ELR (cell line): ENCODE data around the gene MIA.
A peak's percentile ranks its signal among the peaks of the same experiment; 100 is the strongest.
"Not testable (repeated sequence)": the region's sequence is repeated elsewhere in the genome, so short reads cannot be mapped to it uniquely, and the experiment has no call there.

Experiments used
- DNase-seq: peaks from one replicate; pipeline ENCODE4 v3.0.0-alpha.2; 2015; ENCODE audit warnings: low read depth

Gene MIA

GRCh38 chr19:40750874-40751537 is 24.3 kb upstream of the MIA start, which contains the start of gene SNRPA:
Gene SNRPA, plus strand, starts transcription at chr19:40751203. Its CDS starts 206 bp downstream, at chr19:40751409.
- peak; percentile 99 for DNase-seq

- no peak for DNase-seq
Observed at GRCh38 chr19:40752257-40752781, 23.0 kb upstream of the MIA start.

- peak; percentile 28 for DNase-seq
Observed at GRCh38 chr19:40754611-40755247, 20.6 kb upstream of the MIA start.

- no peak for DNase-seq
Observed at GRCh38 chr19:40755248-40755624, 20.1 kb upstream of the MIA start.

DNA sequence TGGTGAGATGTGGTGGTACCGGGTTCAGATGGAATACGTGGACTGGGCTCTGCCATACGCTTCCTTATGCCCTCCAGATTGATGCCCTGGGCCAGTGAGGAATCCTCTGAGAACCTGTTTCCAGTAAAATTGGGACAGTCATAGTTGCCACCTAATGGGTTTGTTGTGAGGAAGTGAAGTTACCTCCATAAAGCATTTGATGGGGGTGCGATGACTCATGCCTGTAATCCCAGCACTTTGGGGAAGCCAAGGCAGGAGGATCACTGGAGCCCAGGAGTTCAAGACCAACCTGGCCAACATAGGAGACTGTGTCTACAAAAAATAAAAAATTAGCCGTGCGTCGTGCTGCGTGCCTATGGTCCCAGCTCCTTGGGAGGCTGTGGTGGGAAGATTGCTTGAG is 19.5 kb upstream of the MIA start:
- no peak for DNase-seq

DNA sequence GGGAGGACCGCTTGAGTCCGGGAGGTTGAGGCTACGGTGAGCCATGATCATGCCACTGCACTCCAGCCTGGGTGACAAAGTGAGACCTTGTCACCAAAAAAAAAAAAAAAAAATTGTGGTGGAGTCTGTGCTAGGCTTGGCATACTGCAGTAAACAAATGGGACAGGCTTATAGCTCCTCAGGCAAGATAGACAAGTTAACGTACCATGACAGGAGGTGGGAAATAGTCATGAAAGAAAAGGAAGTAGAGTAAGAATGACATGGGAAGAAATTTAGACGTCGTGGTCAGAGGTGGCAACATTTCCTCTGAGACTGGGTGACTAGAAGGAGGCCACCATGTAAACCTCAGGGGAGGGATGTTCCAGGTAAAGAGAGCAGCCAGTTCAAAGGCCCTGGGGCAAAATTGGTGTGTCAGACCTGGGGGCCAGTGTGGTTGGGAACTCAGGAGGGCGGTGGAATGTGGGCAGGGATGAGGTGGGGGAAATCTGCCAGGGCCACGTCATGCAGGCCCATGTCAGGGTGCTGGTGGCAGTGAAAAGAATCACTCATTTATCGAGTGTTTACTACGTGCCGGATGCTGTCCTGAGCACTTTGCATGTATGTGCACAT is 18.7 kb upstream of the MIA start:
- peak; percentile 37 for DNase-seq

DNA sequence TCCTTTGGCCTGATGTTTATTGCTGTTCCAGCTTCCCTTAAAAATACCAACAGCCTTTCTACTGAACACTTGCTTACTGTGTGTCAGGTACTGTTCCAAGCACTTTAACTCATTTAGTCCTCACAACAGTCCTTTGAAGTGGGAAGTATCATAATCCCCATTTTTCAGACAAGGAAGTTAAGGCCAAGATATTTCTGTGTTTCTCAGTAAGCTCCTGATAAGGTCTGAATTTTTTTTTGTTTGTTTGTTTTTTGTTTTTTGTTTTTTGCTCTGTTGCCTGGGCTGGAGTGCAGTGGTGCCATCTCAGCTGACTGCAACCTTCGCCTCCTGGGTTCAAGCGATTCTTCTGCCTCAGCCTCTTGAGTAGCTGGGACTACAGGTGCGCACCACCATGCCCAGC is 16.8 kb upstream of the MIA start:
- DNase-seq, result no peak

GRCh38 chr19:40759352-40759751 is 16.0 kb upstream of the MIA start:
- no peak for DNase-seq

DNA sequence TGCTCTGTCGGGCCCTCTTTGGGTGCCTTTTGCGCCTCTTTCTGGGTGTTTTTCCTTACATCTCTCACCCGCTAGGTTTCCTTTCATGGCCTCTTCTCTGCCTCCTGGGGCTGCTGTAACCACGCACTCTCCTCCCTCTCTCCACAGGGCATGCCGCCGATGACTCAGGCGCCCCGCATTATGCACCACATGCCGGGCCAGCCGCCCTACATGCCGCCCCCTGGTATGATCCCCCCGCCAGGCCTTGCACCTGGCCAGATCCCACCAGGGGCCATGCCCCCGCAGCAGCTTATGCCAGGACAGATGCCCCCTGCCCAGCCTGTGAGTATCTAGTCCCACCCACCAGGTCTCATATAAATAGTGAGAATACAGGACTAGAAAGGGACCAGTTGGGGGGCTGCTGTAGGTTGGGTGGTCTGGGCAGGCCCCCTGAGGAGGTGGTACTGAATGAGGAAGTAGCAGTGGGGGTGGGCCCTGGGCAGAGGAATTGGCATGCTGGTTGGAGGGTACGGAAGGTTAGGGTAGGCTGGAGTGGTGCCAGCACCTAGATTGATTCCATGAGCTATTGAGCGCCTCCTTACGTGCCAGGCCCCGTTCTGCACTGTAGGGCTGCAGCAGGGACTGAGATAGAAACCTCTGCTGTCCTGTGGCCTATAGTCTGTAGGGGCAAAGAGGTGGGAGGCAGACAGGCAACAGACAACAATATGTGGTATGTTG is 12.4 kb upstream of the MIA start:
- no peak for DNase-seq

DNA sequence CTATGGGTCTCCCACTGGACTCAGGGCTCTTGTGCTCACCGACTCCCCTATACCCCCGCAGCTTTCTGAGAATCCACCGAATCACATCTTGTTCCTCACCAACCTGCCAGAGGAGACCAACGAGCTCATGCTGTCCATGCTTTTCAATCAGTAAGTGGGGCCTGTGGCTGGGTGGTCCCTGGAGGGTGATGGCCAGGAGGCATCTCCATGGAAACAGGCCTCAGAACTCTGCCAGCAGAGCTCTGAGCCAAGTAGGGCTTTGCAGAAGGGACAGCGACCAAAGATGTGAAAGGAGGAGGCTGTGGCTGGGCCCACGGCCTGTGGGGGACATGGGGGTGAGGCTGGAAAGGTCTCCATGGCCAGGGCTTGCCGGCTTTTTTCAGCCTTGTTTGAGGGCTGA is 11.8 kb upstream of the MIA start:
- no peak for DNase-seq

DNA sequence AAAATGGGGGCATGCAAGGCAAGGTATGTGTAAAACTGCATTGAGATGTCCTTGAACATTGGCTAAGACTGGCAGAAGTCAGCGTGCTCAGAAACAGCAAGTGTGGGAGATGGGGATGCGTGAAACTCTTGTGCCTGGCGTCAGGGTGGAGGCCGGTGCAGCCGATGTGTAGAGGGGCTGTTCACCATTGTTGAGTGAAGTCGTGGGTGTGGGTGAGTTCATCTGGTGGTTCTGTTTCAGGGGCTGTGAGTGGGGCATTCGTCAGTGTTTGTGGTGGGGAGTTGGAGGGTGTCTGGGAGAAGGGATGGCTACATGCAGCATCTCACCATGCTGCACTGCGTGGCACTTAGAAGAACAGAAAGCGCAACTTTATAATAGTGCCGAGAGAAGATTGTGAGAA is 11.4 kb upstream of the MIA start:
- DNase-seq, result no peak

DNA sequence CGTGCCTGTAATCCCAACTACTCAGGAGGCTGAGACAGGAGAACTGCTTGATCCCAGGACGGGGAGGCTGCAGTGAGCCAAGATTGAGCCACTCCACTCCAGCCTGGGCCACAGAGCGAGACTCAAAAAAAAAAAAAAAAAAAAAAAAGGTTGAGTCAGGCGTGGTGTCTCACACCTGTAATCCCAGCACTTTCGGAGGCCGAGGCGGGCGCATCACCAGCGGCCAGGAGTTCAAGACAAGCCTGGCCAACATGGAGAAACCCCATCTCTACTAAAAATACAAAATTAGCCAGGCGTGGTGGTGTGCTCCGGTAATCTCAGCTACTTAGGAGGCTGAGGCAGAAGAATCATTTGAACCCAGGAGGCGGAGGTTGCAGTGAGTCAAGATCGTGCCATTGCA is 8.9 kb upstream of the MIA start:
- DNase-seq, result not testable (repeated sequence)

GRCh38 chr19:40768869-40769268 is 6.5 kb upstream of the MIA start:
- no peak for DNase-seq

DNA sequence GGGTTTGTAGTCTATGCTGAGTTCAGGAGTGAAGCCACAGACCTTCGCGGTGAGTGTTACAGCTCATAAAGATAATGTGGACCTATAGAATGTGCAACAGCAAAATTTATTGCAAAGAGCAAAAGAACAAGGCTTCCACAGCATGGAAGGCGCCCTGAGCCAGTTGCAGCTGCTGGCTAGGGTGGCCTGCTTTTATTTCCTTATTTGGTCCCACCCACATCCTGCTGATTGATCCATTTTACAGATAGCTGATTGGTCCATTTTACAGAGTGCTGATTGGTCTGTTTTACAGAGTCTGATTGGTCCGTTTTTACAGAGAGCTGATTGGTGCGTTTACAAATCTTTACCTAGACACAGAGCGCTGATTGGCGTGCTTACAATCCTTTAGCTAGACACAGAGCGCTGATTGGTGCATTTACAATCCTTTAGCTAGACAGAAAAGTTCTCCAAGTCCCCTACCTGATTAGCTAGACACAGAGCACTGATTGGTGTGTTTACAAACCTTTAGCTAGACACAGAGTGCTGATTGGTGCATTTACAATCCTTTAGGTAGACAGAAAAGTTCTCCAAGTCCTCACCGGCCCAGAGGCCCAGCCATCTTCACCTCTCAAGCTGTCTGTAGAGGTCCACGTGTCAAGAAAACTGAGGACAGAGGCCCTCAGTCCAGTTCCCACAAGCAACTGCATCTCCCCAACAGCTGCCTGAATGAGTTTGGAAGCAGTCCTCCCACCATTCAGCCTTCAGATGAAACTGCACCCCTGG is 4.0 kb upstream of the MIA start:
- DNase-seq, result peak; percentile 26

DNA sequence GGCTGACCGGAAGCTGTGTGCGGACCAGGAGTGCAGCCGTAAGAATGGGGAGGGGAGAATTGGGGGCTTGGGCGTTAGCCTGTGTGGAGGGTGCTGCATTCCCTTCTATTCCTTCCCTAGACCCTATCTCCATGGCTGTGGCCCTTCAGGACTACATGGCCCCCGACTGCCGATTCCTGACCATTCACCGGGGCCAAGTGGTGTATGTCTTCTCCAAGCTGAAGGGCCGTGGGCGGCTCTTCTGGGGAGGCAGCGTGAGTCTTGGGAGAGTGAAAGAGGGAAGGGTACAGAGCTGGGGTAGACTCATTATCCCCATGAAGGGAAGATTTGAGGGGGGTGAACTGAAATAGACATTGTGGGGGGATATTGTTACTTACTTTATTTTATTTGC is 306 bp downstream of the MIA start:
- DNase-seq, result no peak

- DNase-seq, result no peak
Observed at GRCh38 chr19:40776364-40776763, 1.0 kb downstream of the MIA start.

GRCh38 chr19:40776932-40777644 is 1.8 kb downstream of the MIA start:
- DNase-seq, result peak; percentile 89

DNA sequence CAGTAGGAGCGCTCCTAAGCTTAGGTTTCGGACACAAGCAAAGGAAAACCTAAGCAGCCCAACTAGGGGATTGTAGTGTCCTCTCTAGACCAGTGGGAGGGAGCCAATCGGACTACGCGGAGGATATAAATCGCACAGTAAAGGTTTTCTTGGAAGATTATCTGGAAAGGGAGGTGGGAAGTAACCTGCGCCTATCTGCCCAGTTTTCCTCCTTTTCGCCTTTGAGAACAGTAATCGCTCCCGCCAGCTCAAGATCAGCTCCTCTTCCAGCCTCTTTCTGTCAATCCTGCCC is 2.3 kb downstream of the MIA start:
- no peak for DNase-seq

DNA sequence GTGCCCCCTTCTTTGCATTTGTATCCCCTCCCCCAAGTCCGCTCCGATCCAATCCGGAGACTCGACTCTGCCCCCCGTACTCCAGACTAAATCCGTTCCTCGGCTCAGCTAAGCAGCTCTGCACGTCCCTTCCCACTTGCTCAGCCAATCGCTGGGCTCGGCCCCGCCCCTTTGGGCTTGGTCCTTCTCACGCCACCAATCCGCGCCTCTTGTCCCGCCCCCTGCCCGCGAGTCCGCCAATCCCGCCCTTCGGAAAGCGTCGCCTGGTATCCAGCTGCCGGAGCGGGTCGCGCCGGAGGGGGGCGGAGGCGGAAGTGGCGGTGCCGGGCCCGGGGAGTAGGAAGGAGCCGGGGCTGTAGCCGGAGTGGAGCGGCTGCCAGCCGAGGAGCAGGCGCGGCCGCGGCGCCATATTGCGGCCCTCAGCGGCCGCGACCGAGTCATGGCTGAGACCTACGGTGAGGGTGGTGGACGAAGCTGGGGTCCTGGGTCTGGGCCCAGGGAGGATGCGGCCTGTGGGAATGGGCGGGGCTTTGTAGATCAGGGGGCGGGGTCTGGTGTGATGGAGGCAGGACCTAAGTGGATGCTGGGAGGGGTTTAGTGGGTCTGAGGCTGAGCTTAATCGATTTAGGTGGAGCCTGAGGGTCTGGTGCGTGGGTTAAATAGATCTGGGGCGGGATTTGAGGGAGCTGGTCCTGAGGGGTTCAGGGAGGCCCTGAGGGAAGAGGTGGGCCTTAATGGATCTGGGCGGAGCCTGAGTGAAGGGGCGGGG is 2.8 kb downstream of the MIA start, which contains the start of gene RAB4B:
RAB4B (plus strand) TSS at position 311 of the 769 bp plus-strand sequence; CDS start at position 440, 129 bp downstream.
- peak; percentile 99 for DNase-seq

DNA sequence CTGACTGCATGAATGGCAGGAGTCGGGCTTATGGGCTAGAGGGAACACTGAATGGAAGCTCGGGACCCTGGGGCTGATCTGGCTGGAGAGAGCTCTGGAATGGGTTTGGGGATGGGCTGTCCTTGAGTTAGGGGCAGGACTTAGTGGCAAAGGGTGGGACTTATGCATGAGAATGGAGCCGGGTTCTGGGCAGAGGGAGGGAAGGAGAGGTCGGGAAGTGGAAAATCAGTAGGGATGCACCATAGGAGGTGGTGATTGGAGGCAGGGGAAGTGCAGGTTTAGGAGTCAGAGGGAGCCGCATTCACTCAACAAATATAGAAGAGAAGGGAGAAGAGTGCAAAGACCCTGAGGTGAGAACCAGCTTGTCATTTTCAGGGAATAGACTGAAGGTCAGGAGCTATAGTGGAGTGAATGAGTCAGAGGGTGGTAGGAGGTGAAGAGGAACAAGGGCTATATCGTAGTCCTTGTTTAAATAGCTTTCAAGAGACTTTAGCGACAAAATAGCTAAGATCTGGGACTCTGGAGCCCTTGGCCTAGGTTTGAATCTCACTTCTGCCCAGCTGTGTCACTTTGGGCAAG is 3.5 kb downstream of the MIA start:
- peak; percentile 47 for DNase-seq
